K562 (cell line): ENCODE results near the gene ID4.

Experiments
- CTCF ChIP-seq, 3 experiments: IDR thresholded peaks in 2 of 3; conservative IDR thresholded peaks in 1 of 3; 2 replicates each; pipeline ENCODE4 v1.5.1; 2011 to 2012; ENCODE audit warnings: low read length in 3 of 3, mild to moderate bottlenecking in 3 of 3, control low read depth in 2 of 3, improper control_type of control experiment in 1 of 3, inconsistent platforms in 1 of 3, low read depth in 1 of 3, mixed read lengths in 1 of 3, moderate library complexity in 1 of 3; ENCODE audit not compliant: insufficient read depth in 2 of 3
- FOXM1 ChIP-seq, 2 experiments: fragments of 450-650 bp in 1 of 2; sonication (generic) in 1 of 2; formaldehyde crosslinking in 1 of 2; IDR thresholded peaks; 2 replicates each; pipeline versions ENCODE4 v1.6.1 to v1.9.0; 2017 to 2022; ENCODE audit warnings: low read depth in 2 of 2, mild to moderate bottlenecking in 2 of 2, missing genetic modification reagents in 1 of 2, moderate library complexity in 1 of 2
- HLTF ChIP-seq: fragments of 450-650 bp; IDR thresholded peaks from 2 replicates; pipeline ENCODE4 v1.6.1; 2016
- HOMEZ ChIP-seq: fragments of 250-450 bp; sonication (Bioruptor Pico); IDR thresholded peaks from 2 replicates; pipeline ENCODE4 v1.4.0; 2020; ENCODE audit warnings: mild to moderate bottlenecking, moderate library complexity
- IRF9 ChIP-seq: fragments of 450-650 bp; IDR thresholded peaks from 2 replicates; pipeline ENCODE4 v1.6.1; 2016; ENCODE audit warnings: missing biosample characterization, missing genetic modification characterization
- MED1 ChIP-seq: sonication (generic); formaldehyde crosslinking; IDR thresholded peaks from 2 replicates; pipeline ENCODE4 v1.8.1; 2023; ENCODE audit warnings: missing genetic modification reagents, borderline replicate concordance
- MTA2 ChIP-seq: fragments of 450-650 bp; IDR thresholded peaks from 2 replicates; pipeline ENCODE4 v1.6.1; 2016; ENCODE audit warnings: low read depth
- NR2C2 ChIP-seq, 2 experiments: fragments of 200-800 bp in 1 of 2; sonication (Bioruptor generic) in 1 of 2; sonication (generic) in 1 of 2; formaldehyde crosslinking in 1 of 2; IDR thresholded peaks; 2 replicates each; pipeline versions ENCODE4 v1.6.1 to v1.8.0; 2016 to 2022; ENCODE audit warnings: mild to moderate bottlenecking in 1 of 2, missing compliant biosample characterization in 1 of 2, missing genetic modification characterization in 1 of 2, missing genetic modification reagents in 1 of 2
- REST ChIP-seq, 2 experiments: fragments of 450-650 bp; formaldehyde crosslinking in 1 of 2; IDR thresholded peaks; 2 replicates each; pipeline versions ENCODE4 v1.4.0 to v1.6.1; 2014 to 2020; ENCODE audit warnings: mild to moderate bottlenecking in 2 of 2, borderline replicate concordance in 1 of 2, low read depth in 1 of 2
- SIX5 ChIP-seq, 2 experiments: IDR thresholded peaks; 2 replicates each; pipeline ENCODE4 v1.6.1; 2011; ENCODE audit warnings: low read length in 2 of 2, borderline replicate concordance in 1 of 2, low read depth in 1 of 2, mild to moderate bottlenecking in 1 of 2, moderate library complexity in 1 of 2; ENCODE audit not compliant: insufficient read depth in 1 of 2
- SP1 ChIP-seq: sonication (generic); formaldehyde crosslinking; IDR thresholded peaks from 2 replicates; pipeline ENCODE4 v1.8.1; 2022; ENCODE audit warnings: mild to moderate bottlenecking, missing genetic modification reagents
- ZNF274 ChIP-seq: IDR thresholded peaks from 2 replicates; pipeline ENCODE4 v1.6.1; 2011; ENCODE audit warnings: low read depth, mild to moderate bottlenecking, low read length, moderate library complexity, borderline replicate concordance
- ZNF79 ChIP-seq: fragments of 250-450 bp; sonication (Bioruptor Pico); IDR thresholded peaks from 2 replicates; pipeline ENCODE4 v1.4.0; 2020; ENCODE audit warnings: low read depth, mild to moderate bottlenecking, moderate library complexity

GRCh38 chr6:19849755-19850154 lies 12.6 kb downstream of the ID4 start:
- TF ChIP-seq HLTF (no peak), HOMEZ (CRISPR knock-in tag) (no peak), FOXM1 (IDR thresholded peaks at IDR 0.05; ENCODE audit: low read depth) (no peak), FOXM1 (CRISPR knock-in tag; IDR thresholded peaks at IDR 0.05; ENCODE audit: low read depth) (no peak), NR2C2 (CRISPR knock-in tag; IDR thresholded peaks at IDR 0.05) (no peak), NR2C2 (tag; IDR thresholded peaks at IDR 0.05) (no peak), MED1 (CRISPR knock-in tag) (no peak), SIX5 (IDR thresholded peaks at IDR 0.05; ENCODE audit: borderline replicate concordance in 1 of 2, insufficient read depth in 1 of 2, low read depth in 1 of 2, low read length in 2 of 2) (no peak), REST (IDR thresholded peaks at IDR 0.05; ENCODE audit: borderline replicate concordance) (no peak), REST (CRISPR knock-in tag; IDR thresholded peaks at IDR 0.05; ENCODE audit: low read depth) (no peak), CTCF (IDR thresholded peaks at IDR 0.05 in 2 of 3, conservative IDR thresholded peaks at IDR 0.05 in 1 of 3; ENCODE audit: insufficient read depth in 2 of 3, low read depth in 1 of 3, low read length in 3 of 3) (no peak), IRF9 (tag) (no peak), ZNF79 (CRISPR knock-in tag) (no peak), ZNF274 (no peak), SP1 (CRISPR knock-in tag) (no peak), MTA2 (no peak)
